Sigmoid colon (tissue), 7 donors: Measurements from ENCODE around the gene MYL6B. TPM values are rescaled to one million over a fixed set of nuclear protein-coding genes. Genes with fewer than 3 reads are reported as not detected.

Experiments
- DNase-seq: peaks from one replicate; pipeline ENCODE4 v3.0.0-alpha.2; 2019
- H3K27ac ChIP-seq, 4 donors: fragments of 200-600 bp; sonication (generic); one replicate each; pipeline ENCODE4 v1.5.1; 2016 to 2019; ENCODE audit warnings: mild to moderate bottlenecking in 1 of 4
- H3K27me3 ChIP-seq, 3 donors: fragments of 200-600 bp; sonication (generic); one replicate each; pipeline ENCODE4 v1.5.1; 2019; ENCODE audit warnings: mild to moderate bottlenecking in 1 of 3
- H3K36me3 ChIP-seq, 4 donors: fragments of 200-600 bp; sonication (generic); one replicate each; pipeline ENCODE4 v1.5.1; 2016 to 2019
- H3K4me1 ChIP-seq, 4 donors: fragments of 200-600 bp; sonication (generic); one replicate each; pipeline ENCODE4 v1.5.1; 2017 to 2019
- H3K4me3 ChIP-seq, 4 donors: fragments of 200-600 bp; sonication (generic); one replicate each; pipeline ENCODE4 v1.5.1; 2017 to 2019; ENCODE audit warnings: mild to moderate bottlenecking in 2 of 4, moderate library complexity in 1 of 4
- H3K9me3 ChIP-seq, 4 donors: fragments of 200-600 bp in 3 of 4; sonication (generic) in 3 of 4; one replicate each; pipeline versions ENCODE4 v1.5.1 to v1.6.1; 2013 to 2019
- EP300 ChIP-seq, 4 donors: sonication (generic); formaldehyde crosslinking; IDR thresholded peaks; one replicate each; pipeline ENCODE4 v1.6.1; 2017; ENCODE audit warnings: antibody characterized with exemption in 4 of 4
- POLR2A ChIP-seq, 2 donors: fragments of 450-650 bp; IDR thresholded peaks; one replicate each; pipeline ENCODE4 v1.6.1; 2016; ENCODE audit warnings: antibody characterized with exemption in 2 of 2, mild to moderate bottlenecking in 2 of 2, moderate library complexity in 2 of 2
- POLR2AphosphoS5 ChIP-seq, 4 donors: sonication (generic); formaldehyde crosslinking; IDR thresholded peaks; one replicate each; pipeline ENCODE4 v1.6.1; 2017; ENCODE audit warnings: antibody characterized with exemption in 4 of 4
- WGBS, 2 donors: extraction: QIAGEN DNeasy Blood & Tissue Kit; methylation state at CpG; one replicate each; pipeline ENCODE4 v1.1.7; 2013; 5-methylcytosine and 5-hydroxymethylcytosine counted together
- intact Hi-C: fragments of 100-400 bp; cut with DNase I; formaldehyde crosslinking; loops from one replicate; pipeline ENCODE4 v1.15.1; 2023
- polyA plus RNA-seq, 3 donors: library from polyadenylated mRNA; stranded (reverse); fragments of 200-250 nt; gene quantifications; one replicate each; pipeline ENCODE4 v1.2.3, GENCODE V29; 2013
- total RNA-seq, 4 donors: library from RNA; depleted of rRNA; stranded (reverse); fragments of >200 nt; gene quantifications; one replicate each; pipeline ENCODE4 v1.1.0, GENCODE V29; 2016
- TF ChIP-seq, protein P1 (sequence below), 4 experiments: fragments of 450-650 bp in 3 of 4; fragments of 200-600 bp in 1 of 4; IDR thresholded peaks; one replicate each; pipeline ENCODE4 v1.5.1; 2016 to 2019; ENCODE audit warnings: antibody characterized with exemption in 4 of 4, mild to moderate bottlenecking in 3 of 4, moderate library complexity in 2 of 4
- donor health status: healthy with polysubstance abuse.
- donor health status: Bipolar disorder and iron deficiency.
- donor health status: healthy.

MYL6B gene
- total and polyA plus RNA-seq, 7 donors = 26.4 to 90.6 (median 51.4) TPM

DNA sequence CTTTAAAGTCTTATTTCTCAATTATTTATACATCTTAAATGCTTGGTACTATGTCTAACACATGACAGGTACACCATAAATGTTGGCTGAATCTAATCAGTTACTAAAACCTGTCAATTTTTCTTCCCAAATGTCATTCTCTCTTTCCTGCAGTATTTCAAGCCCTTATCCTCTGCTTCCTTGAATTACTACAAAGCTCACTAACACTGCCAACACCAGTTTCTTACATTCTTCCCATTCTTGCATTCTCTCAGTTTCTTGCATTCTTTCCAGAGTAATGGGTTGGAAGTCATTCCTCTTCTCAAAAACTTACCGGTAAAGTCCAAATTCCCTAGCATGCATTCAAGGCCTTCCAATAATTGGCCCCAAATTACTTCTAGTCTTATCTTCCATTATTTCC is 46.4 kb downstream of the MYL6B start:
- no peak for DNase-seq
- Histone ChIP-seq H3K27me3 (no peaks in the 10 kb centered on the region), H3K9me3 (no peaks in the 10 kb centered on the region), H3K36me3 (no peaks in the 10 kb centered on the region), H3K27ac (no peak overlapping the region), H3K4me3 (no peak overlapping the region), H3K4me1 (peaks cover 0 to 5% (median 2%) of the 10 kb centered on the region in 4 donors)
- 91 to 92% methylated on average over 1 of the region's 1 CpG for WGBS, 2 donors
- no peak for TF ChIP-seq EP300 (IDR thresholded peaks at IDR 0.05)
- TF ChIP-seq POLR2A (IDR thresholded peaks at IDR 0.05) = no peak
- TF ChIP-seq, protein P1, sequence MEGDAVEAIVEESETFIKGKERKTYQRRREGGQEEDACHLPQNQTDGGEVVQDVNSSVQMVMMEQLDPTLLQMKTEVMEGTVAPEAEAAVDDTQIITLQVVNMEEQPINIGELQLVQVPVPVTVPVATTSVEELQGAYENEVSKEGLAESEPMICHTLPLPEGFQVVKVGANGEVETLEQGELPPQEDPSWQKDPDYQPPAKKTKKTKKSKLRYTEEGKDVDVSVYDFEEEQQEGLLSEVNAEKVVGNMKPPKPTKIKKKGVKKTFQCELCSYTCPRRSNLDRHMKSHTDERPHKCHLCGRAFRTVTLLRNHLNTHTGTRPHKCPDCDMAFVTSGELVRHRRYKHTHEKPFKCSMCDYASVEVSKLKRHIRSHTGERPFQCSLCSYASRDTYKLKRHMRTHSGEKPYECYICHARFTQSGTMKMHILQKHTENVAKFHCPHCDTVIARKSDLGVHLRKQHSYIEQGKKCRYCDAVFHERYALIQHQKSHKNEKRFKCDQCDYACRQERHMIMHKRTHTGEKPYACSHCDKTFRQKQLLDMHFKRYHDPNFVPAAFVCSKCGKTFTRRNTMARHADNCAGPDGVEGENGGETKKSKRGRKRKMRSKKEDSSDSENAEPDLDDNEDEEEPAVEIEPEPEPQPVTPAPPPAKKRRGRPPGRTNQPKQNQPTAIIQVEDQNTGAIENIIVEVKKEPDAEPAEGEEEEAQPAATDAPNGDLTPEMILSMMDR (IDR thresholded peaks at IDR 0.05) = no peak
- no peak for TF ChIP-seq POLR2AphosphoS5 (IDR thresholded peaks at IDR 0.05)
- intact Hi-C loops = no loop called here

DNA sequence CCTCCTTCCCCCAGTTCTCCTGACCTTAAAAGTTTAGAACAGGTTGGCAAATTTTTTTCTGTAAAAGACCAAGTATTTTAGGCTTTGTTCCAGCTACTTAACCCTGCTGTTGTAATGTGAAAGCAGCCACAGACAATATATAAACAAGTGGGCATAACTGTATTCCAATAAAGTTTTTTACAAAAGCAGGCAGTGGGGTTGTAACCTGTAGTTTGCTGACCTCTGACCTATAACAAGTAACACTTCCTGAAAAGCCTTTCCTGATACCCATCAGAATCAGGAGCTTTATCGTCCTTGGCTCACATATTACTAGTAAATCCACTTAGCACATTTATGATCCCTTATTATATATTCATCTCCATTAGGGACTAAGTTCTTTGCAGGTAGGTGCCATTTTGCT is 50.0 kb downstream of the MYL6B start:
- H3K4me1 ChIP-seq = peaks cover 0 to 5% (median 0%) of the 10 kb centered on the region in 4 donors
- H3K36me3 ChIP-seq = peaks cover 9 to 29% (median 21%) of the 10 kb centered on the region in 4 donors
- no peak overlapping the region for H3K4me3 ChIP-seq
- intact Hi-C loops = no loop called here
- peak overlapping the region in 1 of 4 donors; percentile 36 for H3K27ac ChIP-seq
- 9 to 49% methylated on average over 1 of the region's 1 CpG for WGBS, 2 donors
- no peaks in the 10 kb centered on the region for H3K9me3 ChIP-seq
- no peaks in the 10 kb centered on the region for H3K27me3 ChIP-seq
- TF ChIP-seq POLR2AphosphoS5 (IDR thresholded peaks at IDR 0.05) (peak in 1 of 4 donors; percentile 4), EP300 (IDR thresholded peaks at IDR 0.05) (no peak)
- no peak for DNase-seq

DNA sequence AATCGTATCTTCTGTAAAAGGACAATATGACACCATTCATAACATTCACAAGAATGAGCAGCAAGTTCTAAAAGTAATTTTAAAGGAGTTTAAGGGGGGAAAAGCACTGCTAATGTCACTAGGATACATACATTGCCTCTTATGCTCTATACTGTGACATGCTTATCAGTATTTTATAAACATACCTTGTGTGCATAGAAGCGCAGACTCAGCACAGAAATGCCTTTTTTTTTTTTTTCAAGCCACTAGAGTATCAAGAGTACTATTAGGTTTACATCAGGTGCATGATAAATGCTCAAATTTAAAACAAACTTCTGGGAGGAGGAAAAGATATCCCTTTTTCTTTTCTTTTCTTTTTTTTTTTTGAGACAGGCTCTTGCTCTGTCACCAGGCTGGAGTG is 50.5 kb downstream of the MYL6B start:
- 55 to 78% methylated on average over 2 of the region's 2 CpGs for WGBS, 2 donors
- Histone ChIP-seq H3K9me3 (no peaks in the 10 kb centered on the region), H3K4me3 (no peak overlapping the region), H3K4me1 (peaks cover 0 to 5% (median 0%) of the 10 kb centered on the region in 4 donors), H3K36me3 (peaks cover 14 to 34% (median 26%) of the 10 kb centered on the region in 4 donors), H3K27ac (peak overlapping the region in 1 of 4 donors; percentile 36), H3K27me3 (no peaks in the 10 kb centered on the region)
- TF ChIP-seq POLR2AphosphoS5 (IDR thresholded peaks at IDR 0.05) (no peak), POLR2A (IDR thresholded peaks at IDR 0.05) (no peak), EP300 (IDR thresholded peaks at IDR 0.05) (no peak)
- TF ChIP-seq, protein P1 (IDR thresholded peaks at IDR 0.05) = no peak
- DNase-seq = no peak
- intact Hi-C loops = no loop called here

- Histone ChIP-seq H3K9me3 (no peaks in the 10 kb centered on the region), H3K36me3 (peaks cover 21 to 48% (median 39%) of the 10 kb centered on the region in 4 donors), H3K4me3 (no peak overlapping the region), H3K4me1 (peaks cover 0 to 5% (median 0%) of the 10 kb centered on the region in 4 donors), H3K27ac (no peak overlapping the region), H3K27me3 (no peaks in the 10 kb centered on the region)
- DNase-seq = no peak
- no peak for TF ChIP-seq POLR2A (IDR thresholded peaks at IDR 0.05)
- TF ChIP-seq, protein P1 (IDR thresholded peaks at IDR 0.05) = no peak
- TF ChIP-seq EP300 (IDR thresholded peaks at IDR 0.05) = no peak
- no peak for TF ChIP-seq POLR2AphosphoS5 (IDR thresholded peaks at IDR 0.05)
- intact Hi-C loops = no loop called here
These were observed 51.9 kb downstream of the MYL6B start for GRCh38 chr12:56204275-56204674.

- H3K36me3 ChIP-seq = peaks cover 29 to 60% (median 50%) of the 10 kb centered on the region in 4 donors
- H3K9me3 ChIP-seq = no peaks in the 10 kb centered on the region
- H3K27me3 ChIP-seq = no peaks in the 10 kb centered on the region
- TF ChIP-seq POLR2A (IDR thresholded peaks at IDR 0.05) (no peak), POLR2AphosphoS5 (IDR thresholded peaks at IDR 0.05) (no peak), EP300 (IDR thresholded peaks at IDR 0.05) (no peak)
- TF ChIP-seq, protein P1 (IDR thresholded peaks at IDR 0.05) = no peak
- H3K4me1 ChIP-seq = peaks cover 0 to 5% (median 0%) of the 10 kb centered on the region in 4 donors
- intact Hi-C loops = no loop called here
- DNase-seq = no peak
- H3K4me3 ChIP-seq = no peak overlapping the region
- peak overlapping the region in 1 of 4 donors; percentile 51 for H3K27ac ChIP-seq
These were observed 53.1 kb downstream of the MYL6B start for GRCh38 chr12:56205445-56205844.
